H9 (cell line): ENCODE data around the gene CRACR2B. TPM values are rescaled to one million over a fixed set of nuclear protein-coding genes. Genes with fewer than 3 reads are reported as not detected.

Source experiments
- DNase-seq: peaks from one replicate; pipeline ENCODE4 v3.0.0-alpha.2; 2017
- H2AFZ ChIP-seq: one replicate; pipeline ENCODE4 v1.6.1; 2013; ENCODE audit warnings: mild to moderate bottlenecking, low read length, control low read depth, moderate library complexity
- H2AK5ac ChIP-seq: 2 replicates; pipeline ENCODE4 v1.6.1; 2013; ENCODE audit warnings: low read length, control low read depth, mixed read lengths; ENCODE audit not compliant: insufficient read length
- H2BK120ac ChIP-seq: one replicate; pipeline ENCODE4 v1.6.1; 2013; ENCODE audit warnings: low read depth, mild to moderate bottlenecking, low read length, control low read depth, inconsistent platforms; ENCODE audit not compliant: poor library complexity, severe bottlenecking
- H2BK12ac ChIP-seq: 2 replicates; pipeline ENCODE4 v1.6.1; 2013; ENCODE audit warnings: low read length, control low read depth, mixed read lengths, low read depth; ENCODE audit not compliant: insufficient read length
- H2BK15ac ChIP-seq: 2 replicates; pipeline ENCODE4 v1.6.1; 2013; ENCODE audit warnings: low read depth, low read length, control low read depth
- H2BK20ac ChIP-seq: one replicate; pipeline ENCODE4 v1.6.1; 2013; ENCODE audit warnings: low read depth, mild to moderate bottlenecking, low read length, control low read depth, inconsistent platforms; ENCODE audit not compliant: poor library complexity, severe bottlenecking
- H2BK5ac ChIP-seq: 2 replicates; pipeline ENCODE4 v1.6.1; 2013; ENCODE audit warnings: low read length, control low read depth, mixed read lengths; ENCODE audit not compliant: insufficient read length
- H3K14ac ChIP-seq: 2 replicates; pipeline ENCODE4 v1.6.1; 2013; ENCODE audit warnings: low read length, control low read depth; ENCODE audit not compliant: insufficient read depth
- H3K18ac ChIP-seq: 2 replicates; pipeline ENCODE4 v1.6.1; 2013; ENCODE audit warnings: low read depth, mild to moderate bottlenecking, mixed read lengths, low read length, control low read depth; ENCODE audit not compliant: insufficient read length
- H3K23ac ChIP-seq: 2 replicates; pipeline ENCODE4 v1.6.1; 2013; ENCODE audit warnings: low read length, control low read depth, mixed read lengths, low read depth; ENCODE audit not compliant: insufficient read length
- H3K23me2 ChIP-seq: 2 replicates; pipeline ENCODE4 v1.6.1; 2013; ENCODE audit warnings: low read depth, mild to moderate bottlenecking, mixed read lengths, low read length, control low read depth; ENCODE audit not compliant: insufficient read length, poor library complexity, severe bottlenecking
- H3K27ac ChIP-seq: 2 replicates; pipeline ENCODE4 v1.5.1; 2013; ENCODE audit warnings: low read length, control low read depth, mixed read lengths, low read depth; ENCODE audit not compliant: insufficient read length
- H3K27me3 ChIP-seq: 2 replicates; pipeline ENCODE4 v1.6.1; 2013; ENCODE audit warnings: low read length, control low read depth, inconsistent platforms; ENCODE audit not compliant: insufficient read depth
- H3K4ac ChIP-seq: 2 replicates; pipeline ENCODE4 v1.6.1; 2013; ENCODE audit warnings: low read depth, mild to moderate bottlenecking, control low read depth, inconsistent platforms, low read length, moderate library complexity
- H3K4me1 ChIP-seq: 2 replicates; pipeline ENCODE4 v1.6.1; 2013; ENCODE audit warnings: low read length, control low read depth, inconsistent platforms; ENCODE audit not compliant: insufficient read depth
- H3K4me2 ChIP-seq: 2 replicates; pipeline ENCODE4 v1.6.1; 2013; ENCODE audit warnings: low read length, control low read depth, mixed read lengths; ENCODE audit not compliant: insufficient read length, insufficient read depth
- H3K56ac ChIP-seq: 2 replicates; pipeline ENCODE4 v1.6.1; 2013; ENCODE audit warnings: low read depth, mild to moderate bottlenecking, mixed read lengths, low read length, control low read depth; ENCODE audit not compliant: insufficient read length
- H3K79me1 ChIP-seq: 2 replicates; pipeline ENCODE4 v1.6.1; 2013; ENCODE audit warnings: low read depth, mild to moderate bottlenecking, moderate library complexity, low read length, control low read depth, inconsistent platforms; ENCODE audit not compliant: insufficient read depth, poor library complexity, severe bottlenecking
- H3K79me2 ChIP-seq: 2 replicates; pipeline ENCODE4 v1.6.1; 2013; ENCODE audit warnings: low read length, control low read depth, inconsistent platforms; ENCODE audit not compliant: insufficient read depth
- H3K9ac ChIP-seq: 2 replicates; pipeline ENCODE4 v1.6.1; 2013; ENCODE audit warnings: low read length, control low read depth, mixed read lengths; ENCODE audit not compliant: insufficient read length; ENCODE audit errors: extremely low read depth
- H3K9me3 ChIP-seq: one replicate; pipeline ENCODE4 v1.6.1; 2013; ENCODE audit warnings: low read depth, low read length, inconsistent platforms; ENCODE audit not compliant: control insufficient read depth
- H3T11ph ChIP-seq: one replicate; pipeline ENCODE4 v1.6.1; 2013; ENCODE audit warnings: mild to moderate bottlenecking, low read length, control low read depth, inconsistent platforms
- H4K20me1 ChIP-seq: one replicate; pipeline ENCODE4 v1.6.1; 2013; ENCODE audit not compliant: control insufficient read depth, insufficient read length, insufficient read depth
- H4K5ac ChIP-seq: 2 replicates; pipeline ENCODE4 v1.6.1; 2013; ENCODE audit warnings: low read depth, mild to moderate bottlenecking, mixed read lengths, low read length, control low read depth; ENCODE audit not compliant: insufficient read length
- H4K8ac ChIP-seq: replicated peaks from 2 replicates; pipeline ENCODE4 v1.6.1; 2013; ENCODE audit warnings: low read length, control low read depth, mixed read lengths, low read depth; ENCODE audit not compliant: insufficient read length
- H4K91ac ChIP-seq: 2 replicates; pipeline ENCODE4 v1.6.1; 2013; ENCODE audit warnings: low read depth, mild to moderate bottlenecking, moderate library complexity, mixed read lengths, low read length, control low read depth; ENCODE audit not compliant: insufficient read length
- H3K27ac Mint-ChIP-seq, 3 experiments: 2 replicates in 2 of 3; 3 replicates in 1 of 3; pipeline ENCODE4 v1.8.0; 2020 to 2021; ENCODE audit warnings: mixed read lengths in 3 of 3, mild to moderate bottlenecking in 1 of 3, moderate library complexity in 1 of 3
- H3K27me3 Mint-ChIP-seq: 2 replicates; pipeline ENCODE4 v1.8.0; 2021; ENCODE audit warnings: low read depth, mild to moderate bottlenecking, moderate library complexity, mixed read lengths
- H3K36me3 Mint-ChIP-seq, 3 experiments: 2 replicates in 2 of 3; 3 replicates in 1 of 3; pipeline ENCODE4 v1.8.0; 2020 to 2021; ENCODE audit warnings: low read depth in 3 of 3, mixed read lengths in 3 of 3; ENCODE audit not compliant: insufficient read depth in 1 of 3
- H3K4me1 Mint-ChIP-seq, 2 experiments: 2 replicates each; pipeline ENCODE4 v1.8.0; 2020; ENCODE audit warnings: mixed read lengths in 2 of 2
- H3K4me3 Mint-ChIP-seq, 2 experiments: 2 replicates in 1 of 2; 3 replicates in 1 of 2; pipeline ENCODE4 v1.8.0; 2020 to 2021; ENCODE audit warnings: mild to moderate bottlenecking in 2 of 2, mixed read lengths in 2 of 2, moderate library complexity in 1 of 2
- H3K9me3 Mint-ChIP-seq, 2 experiments: 2 replicates in 1 of 2; 3 replicates in 1 of 2; pipeline ENCODE4 v1.8.0; 2020; ENCODE audit warnings: mild to moderate bottlenecking in 2 of 2, mixed read lengths in 2 of 2, moderate library complexity in 1 of 2
- WGBS: extraction: QIAGEN DNeasy Blood & Tissue Kit; methylation state at CpG from one replicate; pipeline ENCODE4 v1.1.7; 2013; ENCODE audit warnings: missing lambda C conversion rate, low lambda C conversion rate, mixed read lengths; ENCODE audit not compliant: insufficient read length; ENCODE audit errors: extremely low coverage; 5-methylcytosine and 5-hydroxymethylcytosine counted together
- total RNA-seq: library from RNA; stranded (reverse); gene quantifications from 2 replicates; pipeline ENCODE4 v1.2.1, GENCODE V29; 2021
- TF ChIP-seq, protein P1 (sequence below): fragments of 200-600 bp; sonication (generic); conservative IDR thresholded peaks from 3 replicates; pipeline ENCODE4 v1.8.0; 2021; ENCODE audit warnings: antibody characterized with exemption, mild to moderate bottlenecking

The CRACR2B gene
- total RNA-seq, 1 experiment from 2014 or later, result 29.0 TPM

DNA sequence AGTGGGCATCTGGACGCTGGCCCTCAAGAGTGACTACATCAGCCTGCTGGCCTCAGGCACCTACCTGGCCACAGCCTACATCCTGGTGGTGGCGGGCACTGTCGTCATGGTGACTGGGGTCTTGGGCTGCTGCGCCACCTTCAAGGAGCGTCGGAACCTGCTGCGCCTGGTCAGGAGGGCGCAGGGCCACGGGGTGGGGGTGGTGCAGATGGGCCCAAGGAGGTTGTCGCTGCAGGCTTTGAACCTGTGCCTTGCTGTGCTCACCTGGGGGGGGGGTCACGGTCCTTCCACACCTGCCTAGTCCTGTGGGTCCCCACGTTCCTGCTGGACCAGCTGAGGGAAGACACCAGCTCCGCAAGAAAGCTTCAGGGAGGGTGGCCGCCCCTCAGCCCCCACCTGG is 8.6 kb downstream of the CRACR2B start:
- Histone ChIP-seq H3K79me2 (no peaks in the 10 kb centered on the region; the same call in 1 of the 2 replicates), H2AFZ (no peak overlapping the region), H3K14ac (no peak overlapping the region), H4K5ac (no peak overlapping the region), H2BK12ac (no peak overlapping the region), H2BK5ac (no peak overlapping the region), H3K18ac (no peak overlapping the region), H3K9me3 (no peaks in the 10 kb centered on the region), H4K20me1 (no peaks in the 10 kb centered on the region), H2BK120ac (no peak overlapping the region), H4K91ac (no peak overlapping the region), H2BK20ac (no peak overlapping the region), H3K27me3 (peaks cover 4% of the 10 kb centered on the region; the same call in 1 of the 2 replicates), H3K4ac (no peak overlapping the region), H2AK5ac (no peak overlapping the region), H3K23ac (no peak overlapping the region), H2BK15ac (no peak overlapping the region), H3K9ac (no peak overlapping the region), H3K4me1 (no peaks in the 10 kb centered on the region; the same call in 1 of the 2 replicates), H3K27ac (no peak overlapping the region), H3K23me2 (peaks cover 8% of the 10 kb centered on the region), H3K79me1 (no peaks in the 10 kb centered on the region), H3K4me2 (no peak overlapping the region), H3K56ac (no peak overlapping the region), H3T11ph (no peak overlapping the region), H4K8ac (no peak overlapping the region)
- H3K27me3 Mint-ChIP-seq, result peaks cover 12% of the 10 kb centered on the region
- no peak overlapping the region for H3K4me3 Mint-ChIP-seq
- no CpG with 5 or more reads among the region's 14 CpGs for WGBS
- no peak for DNase-seq
- TF ChIP-seq, protein P1, sequence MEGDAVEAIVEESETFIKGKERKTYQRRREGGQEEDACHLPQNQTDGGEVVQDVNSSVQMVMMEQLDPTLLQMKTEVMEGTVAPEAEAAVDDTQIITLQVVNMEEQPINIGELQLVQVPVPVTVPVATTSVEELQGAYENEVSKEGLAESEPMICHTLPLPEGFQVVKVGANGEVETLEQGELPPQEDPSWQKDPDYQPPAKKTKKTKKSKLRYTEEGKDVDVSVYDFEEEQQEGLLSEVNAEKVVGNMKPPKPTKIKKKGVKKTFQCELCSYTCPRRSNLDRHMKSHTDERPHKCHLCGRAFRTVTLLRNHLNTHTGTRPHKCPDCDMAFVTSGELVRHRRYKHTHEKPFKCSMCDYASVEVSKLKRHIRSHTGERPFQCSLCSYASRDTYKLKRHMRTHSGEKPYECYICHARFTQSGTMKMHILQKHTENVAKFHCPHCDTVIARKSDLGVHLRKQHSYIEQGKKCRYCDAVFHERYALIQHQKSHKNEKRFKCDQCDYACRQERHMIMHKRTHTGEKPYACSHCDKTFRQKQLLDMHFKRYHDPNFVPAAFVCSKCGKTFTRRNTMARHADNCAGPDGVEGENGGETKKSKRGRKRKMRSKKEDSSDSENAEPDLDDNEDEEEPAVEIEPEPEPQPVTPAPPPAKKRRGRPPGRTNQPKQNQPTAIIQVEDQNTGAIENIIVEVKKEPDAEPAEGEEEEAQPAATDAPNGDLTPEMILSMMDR, result no peak
- H3K9me3 Mint-ChIP-seq, result no peaks in the 10 kb centered on the region
- peaks cover 10 to 54% (median 44%) of the 10 kb centered on the region in 3 experiments; a peak in 6 of 7 replicates for H3K36me3 Mint-ChIP-seq
- no peak overlapping the region; a peak in 1 of 7 replicates for H3K27ac Mint-ChIP-seq
- H3K4me1 Mint-ChIP-seq, result peaks cover 23 to 37% of the 10 kb centered on the region in 2 experiments
